Measurements from ENCODE around the gene KIF3A. TPM values are rescaled to one million over a fixed set of nuclear protein-coding genes. Genes with fewer than 3 reads are reported as not detected.
A peak's percentile ranks its signal among the peaks of the same experiment; 100 is the strongest.

KIF3A gene
- total RNA-seq, 1 donor from 2014 or later, result 15.3 TPM

DNA sequence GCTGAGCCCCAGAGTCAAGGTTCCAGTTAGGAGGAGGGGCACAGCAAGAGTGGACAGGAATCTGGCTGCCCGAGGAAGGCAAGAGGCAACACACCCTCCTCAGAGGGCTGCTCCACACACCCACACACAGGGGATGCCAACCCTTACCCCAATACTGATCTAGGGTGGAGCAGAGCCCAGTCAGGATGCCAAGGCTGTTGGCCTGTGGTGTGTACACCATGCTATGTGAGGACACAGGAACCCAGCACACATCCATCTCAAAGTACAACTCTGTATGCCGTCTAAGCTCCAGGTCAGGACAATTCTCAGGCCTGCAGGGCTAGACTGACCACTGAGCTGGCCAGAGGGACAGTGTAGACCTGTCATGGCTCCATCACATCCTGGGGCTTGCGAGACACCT is 37.1 kb upstream of the KIF3A start:
- H3K27me3 Mint-ChIP-seq (ENCODE audit: unreplicated experiment), result no peaks in the 10 kb centered on the region
- H3K36me3 Mint-ChIP-seq (ENCODE audit: unreplicated experiment), result no peaks in the 10 kb centered on the region
- TF ChIP-seq CTCF (IDR thresholded peaks at IDR 0.05), result no peak
- no peak overlapping the region for H3K27ac Mint-ChIP-seq (ENCODE audit: unreplicated experiment)
- H3K4me3 Mint-ChIP-seq (ENCODE audit: unreplicated experiment), result no peak overlapping the region
- H3K4me1 Mint-ChIP-seq (ENCODE audit: unreplicated experiment), result peaks cover 40% of the 10 kb centered on the region
- H3K9me3 Mint-ChIP-seq (ENCODE audit: unreplicated experiment), result no peaks in the 10 kb centered on the region
- DNase-seq (ENCODE audit: extremely low spot score, unreplicated experiment), result no peak

DNA sequence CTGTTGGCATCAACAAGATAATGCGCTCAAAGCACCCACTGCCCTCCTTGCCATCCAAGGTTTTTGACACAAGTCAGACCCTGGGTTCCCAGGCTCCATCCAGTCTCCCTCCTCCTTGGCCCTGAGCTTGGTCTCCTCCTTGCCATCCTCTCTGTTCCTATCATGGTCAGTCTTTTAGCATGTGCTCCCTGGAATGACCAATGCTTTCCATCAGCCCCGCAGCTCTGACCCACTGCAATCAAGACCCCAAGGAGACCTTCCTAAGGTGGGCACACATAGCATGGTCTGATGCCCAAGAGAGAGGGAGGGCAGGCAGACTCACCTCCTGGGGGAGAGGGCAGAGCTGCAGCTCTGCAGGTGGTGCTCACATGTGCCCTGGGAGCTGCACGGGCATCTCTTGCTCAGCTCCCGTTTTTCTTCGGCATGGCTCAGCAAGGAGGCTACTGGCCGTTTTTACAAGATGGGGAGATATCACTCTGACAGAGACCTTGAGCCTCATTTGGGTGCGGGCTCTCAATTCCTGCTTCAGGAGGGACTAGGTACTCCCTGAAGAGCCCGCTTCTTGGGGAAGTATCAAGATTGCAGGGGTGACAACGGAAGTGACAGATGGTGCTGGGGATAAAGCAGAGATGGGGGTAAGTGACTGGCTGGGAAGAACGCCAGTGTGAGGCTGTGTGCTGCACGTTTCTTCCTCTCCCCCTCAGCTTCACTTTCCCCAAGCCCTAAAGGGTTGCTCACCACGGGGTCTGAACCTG is 36.4 kb upstream of the KIF3A start:
- no peak overlapping the region for H3K27ac Mint-ChIP-seq (ENCODE audit: unreplicated experiment)
- no peaks in the 10 kb centered on the region for H3K27me3 Mint-ChIP-seq (ENCODE audit: unreplicated experiment)
- DNase-seq (ENCODE audit: extremely low spot score, unreplicated experiment), result no peak
- no peak for TF ChIP-seq CTCF (IDR thresholded peaks at IDR 0.05)
- no peaks in the 10 kb centered on the region for H3K9me3 Mint-ChIP-seq (ENCODE audit: unreplicated experiment)
- peaks cover 40% of the 10 kb centered on the region for H3K4me1 Mint-ChIP-seq (ENCODE audit: unreplicated experiment)
- H3K36me3 Mint-ChIP-seq (ENCODE audit: unreplicated experiment), result no peaks in the 10 kb centered on the region
- no peak overlapping the region for H3K4me3 Mint-ChIP-seq (ENCODE audit: unreplicated experiment)

DNA sequence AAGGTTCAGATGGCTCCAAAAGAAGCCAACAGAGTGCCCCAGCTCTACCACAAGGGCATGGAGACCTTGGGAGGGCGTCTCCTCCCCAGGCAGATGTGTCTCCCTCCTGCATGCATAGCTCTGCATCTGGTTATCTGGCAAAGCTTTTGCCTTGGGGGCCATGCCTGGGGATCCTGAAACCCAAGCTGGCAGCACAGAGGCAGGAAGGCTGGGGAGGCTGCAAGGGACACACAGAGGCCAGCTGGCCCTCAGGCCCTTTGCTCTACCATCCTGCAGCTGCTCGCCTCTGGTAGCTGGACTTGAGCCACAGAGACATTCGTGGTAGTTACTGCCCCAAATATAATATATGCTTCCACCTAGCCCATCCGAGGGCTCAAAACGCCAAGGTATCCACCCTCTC is 35.8 kb upstream of the KIF3A start:
- TF ChIP-seq CTCF (IDR thresholded peaks at IDR 0.05), result no peak
- Mint-ChIP-seq H3K4me3 (ENCODE audit: unreplicated experiment) (no peak overlapping the region), H3K27me3 (ENCODE audit: unreplicated experiment) (no peaks in the 10 kb centered on the region), H3K36me3 (ENCODE audit: unreplicated experiment) (no peaks in the 10 kb centered on the region), H3K27ac (ENCODE audit: unreplicated experiment) (no peak overlapping the region), H3K9me3 (ENCODE audit: unreplicated experiment) (no peaks in the 10 kb centered on the region), H3K4me1 (ENCODE audit: unreplicated experiment) (peaks cover 40% of the 10 kb centered on the region)
- DNase-seq (ENCODE audit: extremely low spot score, unreplicated experiment), result no peak

DNA sequence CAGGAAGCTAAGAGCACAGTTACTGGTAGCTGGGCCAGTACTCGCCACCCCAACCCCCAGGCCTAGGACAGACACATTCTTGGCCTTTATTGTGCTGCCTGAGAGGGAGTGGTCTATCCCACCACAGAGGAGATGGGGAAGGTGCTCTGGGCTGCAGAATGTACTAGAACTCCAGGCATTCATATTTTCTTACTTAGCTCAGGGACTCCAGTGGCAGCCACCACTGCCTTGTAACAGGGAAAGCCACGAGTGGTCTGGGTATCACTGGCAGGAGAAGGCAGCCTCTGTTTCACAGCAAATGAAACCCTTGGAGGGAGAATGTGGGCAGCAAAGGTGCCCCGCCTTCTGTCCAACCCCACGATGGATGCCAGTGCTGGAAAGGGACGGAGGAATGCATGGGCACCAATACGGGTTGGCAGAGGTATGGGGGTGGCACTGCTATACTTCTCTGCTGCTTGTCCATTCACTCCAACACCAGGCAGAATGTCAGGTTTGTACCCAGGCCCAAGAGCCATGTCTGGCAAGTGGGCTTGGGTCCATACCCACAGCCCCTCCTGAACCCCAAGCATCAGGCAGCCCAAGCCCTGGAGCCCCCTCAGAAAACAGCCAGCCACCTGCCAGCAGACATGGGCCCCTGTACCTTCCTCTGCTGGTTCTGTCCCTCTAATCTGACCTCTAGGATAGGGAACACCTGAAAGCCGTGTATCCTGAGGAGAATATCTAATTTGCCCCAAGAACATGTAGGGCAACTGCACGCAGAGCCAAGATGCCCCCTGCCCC is 35.1 kb upstream of the KIF3A start:
- Mint-ChIP-seq H3K27me3 (ENCODE audit: unreplicated experiment) (no peaks in the 10 kb centered on the region), H3K36me3 (ENCODE audit: unreplicated experiment) (no peaks in the 10 kb centered on the region), H3K4me3 (ENCODE audit: unreplicated experiment) (no peak overlapping the region), H3K27ac (ENCODE audit: unreplicated experiment) (peak overlapping the region; percentile 65), H3K9me3 (ENCODE audit: unreplicated experiment) (no peaks in the 10 kb centered on the region), H3K4me1 (ENCODE audit: unreplicated experiment) (peaks cover 40% of the 10 kb centered on the region)
- no peak for DNase-seq (ENCODE audit: extremely low spot score, unreplicated experiment)
- no peak for TF ChIP-seq CTCF (IDR thresholded peaks at IDR 0.05)

GRCh38 chr5:132771503-132771998 is 34.2 kb upstream of the KIF3A start:
- H3K4me1 Mint-ChIP-seq (ENCODE audit: unreplicated experiment), result peaks cover 47% of the 10 kb centered on the region
- DNase-seq (ENCODE audit: extremely low spot score, unreplicated experiment), result no peak
- H3K4me3 Mint-ChIP-seq (ENCODE audit: unreplicated experiment), result no peak overlapping the region
- peak overlapping the region; percentile 65 for H3K27ac Mint-ChIP-seq (ENCODE audit: unreplicated experiment)
- H3K27me3 Mint-ChIP-seq (ENCODE audit: unreplicated experiment), result no peaks in the 10 kb centered on the region
- H3K36me3 Mint-ChIP-seq (ENCODE audit: unreplicated experiment), result no peaks in the 10 kb centered on the region
- H3K9me3 Mint-ChIP-seq (ENCODE audit: unreplicated experiment), result no peaks in the 10 kb centered on the region
- TF ChIP-seq CTCF (IDR thresholded peaks at IDR 0.05), result no peak

All from osteocyte (in vitro differentiated cells).